Posterior vena cava (tissue), 2 donors: ENCODE measurements around the gene ATP6V0E2. TPM values are rescaled to one million over a fixed set of nuclear protein-coding genes. Genes with fewer than 3 reads are reported as not detected.
"Not testable (repeated sequence)": the region's sequence is repeated elsewhere in the genome, so short reads cannot be mapped to it uniquely, and the experiment has no call there.

Experiments used
- DNase-seq: peaks from one replicate; pipeline ENCODE4 v3.0.0-alpha.2; 2020; ENCODE audit warnings: low spot score
- intact Hi-C, 2 donors: fragments of 100-400 bp; cut with DNase I; formaldehyde crosslinking; loops; one replicate each; pipeline versions ENCODE4 v1.14.1 to v1.14.2; 2022 to 2023
- total RNA-seq, 2 donors: library from RNA; stranded (reverse); fragmentation: NEBNext Ultra II Directional; extraction: Animal tissue kit (Norgen Biotek cat#: 25700); gene quantifications; one replicate each; pipeline ENCODE4 v1.2.1, GENCODE V29; 2021
- donor health status: DM: yes; HTN: yes; CAD: no.
- donor health status: DM: yes; HTN: yes; CAD: no.

Gene ATP6V0E2
- total RNA-seq, 2 donors from 2014 or later: 13.0 to 13.2 TPM

- peak; percentile 71 for DNase-seq
- intact Hi-C loops: loop anchor here in 1 of 2 donors (10.0 kb wide), 1 partner anchor 159 kb away; no protein-coding TSS in a partner anchor
These were observed 11.6 kb downstream of the ATP6V0E2 start for GRCh38 chr7:149885191-149886017.

GRCh38 chr7:149886018-149886415 lies 12.2 kb downstream of the ATP6V0E2 start:
- intact Hi-C loops: loop anchor here in 1 of 2 donors (10.0 kb wide), 1 partner anchor 159 kb away; no protein-coding TSS in a partner anchor
- no peak for DNase-seq

- DNase-seq: peak; percentile 47
- intact Hi-C loops: loop anchor here in 1 of 2 donors (10.0 kb wide), 1 partner anchor 157 kb away; no protein-coding TSS in a partner anchor
These were observed 13.5 kb downstream of the ATP6V0E2 start for GRCh38 chr7:149887311-149887710.

- DNase-seq, intact Hi-C loops: not testable (repeated sequence)
These were observed 16.9 kb downstream of the ATP6V0E2 start for GRCh38 chr7:149890715-149891114.

GRCh38 chr7:149894957-149895356 lies 21.2 kb downstream of the ATP6V0E2 start:
- intact Hi-C loops, DNase-seq: not testable (repeated sequence)

- DNase-seq, intact Hi-C loops: not testable (repeated sequence)
These were observed 34.1 kb downstream of the ATP6V0E2 start for GRCh38 chr7:149907776-149908376.

GRCh38 chr7:149910219-149910618 lies 36.5 kb downstream of the ATP6V0E2 start:
- DNase-seq, intact Hi-C loops: not testable (repeated sequence)

GRCh38 chr7:149912126-149912525 lies 38.4 kb downstream of the ATP6V0E2 start:
- intact Hi-C loops, DNase-seq: not testable (repeated sequence)

GRCh38 chr7:149926414-149926813 lies 52.6 kb downstream of the ATP6V0E2 start:
- DNase-seq, intact Hi-C loops: not testable (repeated sequence)

Other genes starting within 250 kb of the ATP6V0E2 start
- 10 to 100 TPM; 10.9 to 12.0 TPM for gene ZNF467, start 100.4 kb upstream of the ATP6V0E2 start, total RNA-seq
- 10 to 100 TPM; 12.6 to 14.2 TPM for gene ZNF862, start 35.6 kb upstream of the ATP6V0E2 start, total RNA-seq